ENCODE data around the gene KLHL33.

- no peak for TF ChIP-seq POLR2AphosphoS5 (IDR thresholded peaks at IDR 0.05; ENCODE audit: low read depth, low read length)
- TF ChIP-seq POLR2A (IDR thresholded peaks at IDR 0.05; ENCODE audit: low read depth, low read length) = no peak
- TF ChIP-seq TAF1 (IDR thresholded peaks at IDR 0.05; ENCODE audit: low read depth, low read length) = no peak
Observed at GRCh38 chr14:20427231-20428009, 8.5 kb downstream of the KLHL33 start.

All from GM12891 (cell line).